Measurements from ENCODE around the gene TRPC1.

The TRPC1 gene

DNA sequence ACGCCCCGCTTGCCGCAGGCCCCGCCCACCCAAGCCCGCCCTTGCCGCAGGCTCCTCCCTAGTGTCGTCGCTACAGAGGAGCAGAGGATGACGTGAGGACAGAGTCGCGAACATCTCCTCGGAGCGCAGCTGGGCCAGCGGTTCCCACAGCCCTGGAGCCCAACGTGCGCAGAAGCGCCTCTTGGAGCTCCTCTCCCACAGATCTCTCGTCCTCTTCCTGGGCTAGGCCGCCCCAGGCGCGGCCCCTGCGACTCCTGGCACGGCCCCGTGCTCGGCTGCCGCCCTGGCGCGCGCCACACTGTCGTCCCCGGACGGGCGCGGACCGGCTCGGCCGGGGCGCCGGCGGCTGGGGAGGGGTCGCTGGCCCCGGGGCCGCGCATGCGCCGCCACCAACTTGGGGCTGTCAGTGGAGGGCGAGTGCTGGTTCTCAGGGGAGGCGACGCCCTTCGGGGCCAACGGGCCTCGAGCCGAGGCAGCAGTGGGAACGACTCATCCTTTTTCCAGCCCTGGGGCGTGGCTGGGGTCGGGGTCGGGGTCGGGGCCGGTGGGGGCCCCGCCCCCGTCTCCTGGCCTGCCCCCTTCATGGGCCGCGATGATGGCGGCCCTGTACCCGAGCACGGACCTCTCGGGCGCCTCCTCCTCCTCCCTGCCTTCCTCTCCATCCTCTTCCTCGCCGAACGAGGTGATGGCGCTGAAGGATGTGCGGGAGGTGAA is at the start of gene TRPC1:
Gene TRPC1 (plus strand): TSS at position 67 of the 714 bp plus-strand sequence. CDS start 526 bp downstream, at position 593.
- peak within 1 kb of the TSS; percentile 91 to 99 for H3K27ac ChIP-seq
- TF ChIP-seq, protein P1, sequence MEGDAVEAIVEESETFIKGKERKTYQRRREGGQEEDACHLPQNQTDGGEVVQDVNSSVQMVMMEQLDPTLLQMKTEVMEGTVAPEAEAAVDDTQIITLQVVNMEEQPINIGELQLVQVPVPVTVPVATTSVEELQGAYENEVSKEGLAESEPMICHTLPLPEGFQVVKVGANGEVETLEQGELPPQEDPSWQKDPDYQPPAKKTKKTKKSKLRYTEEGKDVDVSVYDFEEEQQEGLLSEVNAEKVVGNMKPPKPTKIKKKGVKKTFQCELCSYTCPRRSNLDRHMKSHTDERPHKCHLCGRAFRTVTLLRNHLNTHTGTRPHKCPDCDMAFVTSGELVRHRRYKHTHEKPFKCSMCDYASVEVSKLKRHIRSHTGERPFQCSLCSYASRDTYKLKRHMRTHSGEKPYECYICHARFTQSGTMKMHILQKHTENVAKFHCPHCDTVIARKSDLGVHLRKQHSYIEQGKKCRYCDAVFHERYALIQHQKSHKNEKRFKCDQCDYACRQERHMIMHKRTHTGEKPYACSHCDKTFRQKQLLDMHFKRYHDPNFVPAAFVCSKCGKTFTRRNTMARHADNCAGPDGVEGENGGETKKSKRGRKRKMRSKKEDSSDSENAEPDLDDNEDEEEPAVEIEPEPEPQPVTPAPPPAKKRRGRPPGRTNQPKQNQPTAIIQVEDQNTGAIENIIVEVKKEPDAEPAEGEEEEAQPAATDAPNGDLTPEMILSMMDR (IDR thresholded peaks at IDR 0.05), result no peak
- H3K4me3 ChIP-seq, result peak within 1 kb of the TSS; percentile 99
- peak; percentile 89 for DNase-seq (ENCODE audit: low spot score)

DNA sequence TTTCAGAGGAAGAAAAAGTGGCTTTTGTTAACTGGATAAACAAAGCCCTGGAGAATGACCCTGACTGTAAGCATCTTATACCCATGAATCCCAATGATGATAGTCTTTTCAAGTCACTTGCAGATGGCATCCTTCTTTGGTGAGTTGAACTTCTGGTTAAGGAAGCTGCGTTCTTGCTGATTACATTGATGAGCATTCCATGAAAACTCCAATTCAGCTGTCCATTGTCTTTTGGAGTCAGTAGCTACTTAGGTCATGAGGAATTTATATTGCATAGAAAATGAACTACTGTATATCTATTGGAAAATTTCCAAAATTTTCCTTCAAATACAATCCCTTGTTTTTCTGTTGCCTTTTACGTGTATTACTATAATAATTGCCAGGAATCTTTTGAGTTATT is 47.7 kb upstream of the TRPC1 start:
- Histone ChIP-seq H3K27ac (no peak overlapping the region), H3K4me3 (no peak overlapping the region)
- TF ChIP-seq, protein P1 (IDR thresholded peaks at IDR 0.05), result no peak
- DNase-seq (ENCODE audit: low spot score), result no peak

DNA sequence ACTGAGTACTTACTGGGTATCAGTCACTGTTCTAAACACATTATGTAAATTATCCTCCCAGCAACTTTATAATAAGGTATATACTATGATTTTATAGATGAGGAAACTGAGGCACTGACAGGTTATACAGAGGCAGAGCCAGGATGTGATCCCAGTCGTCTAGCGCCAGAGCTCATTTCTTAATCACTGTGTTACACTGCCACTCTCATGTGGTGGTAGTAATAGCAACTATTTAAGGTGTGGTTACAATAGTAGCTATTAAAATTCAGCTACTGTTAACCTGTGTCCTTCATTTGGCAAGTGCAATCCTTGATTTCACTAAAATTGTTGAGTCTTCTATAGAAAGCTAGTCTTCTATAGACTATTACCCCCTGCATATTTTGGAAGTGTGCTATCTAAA is 43.1 kb upstream of the TRPC1 start:
- TF ChIP-seq, protein P1 (IDR thresholded peaks at IDR 0.05), result no peak
- Histone ChIP-seq H3K4me3 (no peak overlapping the region), H3K27ac (no peak overlapping the region)
- no peak for DNase-seq (ENCODE audit: low spot score)

DNA sequence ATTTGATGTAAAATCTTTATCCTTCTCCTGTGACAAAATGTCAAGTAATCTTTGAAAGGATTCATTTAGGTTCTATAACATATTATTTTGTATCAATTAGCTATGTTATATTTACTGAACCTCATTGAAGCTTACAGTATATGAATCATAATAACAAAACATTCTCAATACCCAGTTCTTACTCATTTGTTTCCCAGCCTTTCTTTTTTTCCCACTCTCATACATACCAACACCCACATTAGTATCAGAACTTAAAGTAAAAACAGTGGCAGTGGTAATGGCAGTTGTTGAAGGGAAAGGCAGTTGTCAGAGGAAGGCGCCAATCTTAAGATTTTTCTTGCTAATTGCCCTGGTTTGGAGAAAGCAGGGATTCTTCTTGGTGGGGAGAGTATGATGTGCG is 33.2 kb upstream of the TRPC1 start:
- TF ChIP-seq, protein P1 (IDR thresholded peaks at IDR 0.05), result no peak
- H3K27ac ChIP-seq, result no peak overlapping the region
- no peak for DNase-seq (ENCODE audit: low spot score)

DNA sequence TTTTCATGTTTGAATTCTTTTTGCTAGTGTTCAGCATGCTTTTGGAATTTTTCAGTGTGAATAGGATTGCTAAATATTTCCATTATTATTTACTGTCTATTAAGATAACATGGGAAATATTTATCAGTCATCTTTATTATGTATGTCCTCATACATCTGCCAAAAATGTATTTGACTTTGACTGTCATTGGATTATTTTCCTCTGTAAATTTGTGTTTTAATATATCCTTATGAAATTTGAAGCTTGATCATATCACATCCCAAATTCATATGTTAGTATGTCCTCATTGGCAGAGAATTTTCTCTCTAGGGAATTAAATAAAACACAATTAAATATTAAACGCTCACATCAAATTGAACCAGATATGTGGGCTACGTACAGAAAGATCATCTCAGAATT is 32.3 kb upstream of the TRPC1 start:
- DNase-seq (ENCODE audit: low spot score), result no peak
- no peak overlapping the region for H3K4me3 ChIP-seq
- TF ChIP-seq, protein P1 (IDR thresholded peaks at IDR 0.05), result no peak
- no peak overlapping the region for H3K27ac ChIP-seq

More for the DNA sequence above, 33.2 kb upstream of the TRPC1 start:
- no peak overlapping the region for H3K4me3 ChIP-seq

DNA sequence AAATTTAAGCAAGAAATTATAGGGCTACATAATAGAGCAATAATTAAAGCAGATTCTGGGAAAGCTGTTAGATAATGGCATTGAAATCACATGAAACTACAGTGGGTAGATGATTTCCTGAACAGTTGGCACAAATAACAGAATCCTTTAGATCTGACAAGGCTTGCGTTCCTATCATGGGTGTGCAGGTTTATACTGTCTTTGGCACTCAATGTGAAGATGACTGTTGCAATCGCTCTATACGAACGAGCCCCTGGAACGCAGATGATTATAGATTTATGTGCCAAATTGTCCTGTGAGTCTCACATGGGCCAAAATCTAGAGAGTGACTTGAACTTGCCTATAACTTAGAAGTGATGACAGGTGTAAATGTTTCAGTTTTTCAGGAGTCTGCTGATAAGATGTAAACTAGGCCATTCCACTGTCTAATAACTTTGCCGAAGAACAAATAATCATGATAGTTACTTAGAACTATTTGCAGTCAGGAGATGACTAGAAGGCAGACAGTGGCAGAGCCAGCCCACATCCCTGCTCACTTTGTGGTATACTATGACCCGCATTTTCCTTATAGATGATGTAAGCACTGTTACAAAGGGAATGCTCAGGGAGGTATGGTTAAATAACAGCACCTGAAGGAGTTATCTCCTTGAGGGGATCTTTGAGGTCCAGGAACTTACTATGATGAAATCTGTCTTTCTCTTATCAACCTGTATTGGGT is 30.5 kb upstream of the TRPC1 start:
- H3K4me3 ChIP-seq, result no peak overlapping the region
- no peak overlapping the region for H3K27ac ChIP-seq
- DNase-seq (ENCODE audit: low spot score), result no peak
- TF ChIP-seq, protein P1 (IDR thresholded peaks at IDR 0.05), result no peak

DNA sequence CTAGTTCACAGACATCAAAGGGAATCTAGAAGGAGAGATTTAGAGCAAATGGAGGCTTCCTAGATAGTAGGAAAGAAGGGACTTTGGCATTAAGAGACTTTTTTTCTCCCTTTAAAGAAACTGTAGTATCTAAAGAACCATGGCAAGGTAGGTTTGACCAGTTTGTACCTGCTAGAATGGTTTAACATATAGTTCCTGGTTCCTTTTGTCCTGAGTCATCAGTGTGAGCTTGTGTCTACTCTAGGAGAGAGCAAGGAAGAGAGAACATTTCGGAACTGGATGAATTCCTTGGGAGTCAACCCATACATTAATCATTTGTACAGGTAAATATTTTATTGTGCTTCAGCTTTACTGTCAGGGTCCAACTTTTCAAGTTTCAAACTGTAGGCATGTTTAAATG is 29.6 kb upstream of the TRPC1 start:
- TF ChIP-seq, protein P1 (IDR thresholded peaks at IDR 0.05), result no peak
- Histone ChIP-seq H3K27ac (no peak overlapping the region), H3K4me3 (no peak overlapping the region)
- DNase-seq (ENCODE audit: low spot score), result no peak

All from coronary artery (tissue), 2 donors.